ENCODE results near the gene NCK2. TPM values are rescaled to one million over a fixed set of nuclear protein-coding genes. Genes with fewer than 3 reads are reported as not detected.

The NCK2 gene
- total RNA-seq, 1 experiment from 2014 or later: 75.4 TPM

GRCh38 chr2:105813405-105813804 lies 68.7 kb downstream of the NCK2 start:
- DNase-seq (ENCODE audit: low spot score) (no peak), ATAC-seq (no peak)
- POLR2A ChIA-PET: no interaction called here
- TF ChIP-seq ZMAT4 (CRISPR knock-in tag; IDR thresholded peaks at IDR 0.05) (no peak), ZNF281 (CRISPR knock-in tag; IDR thresholded peaks at IDR 0.05) (no peak), CREB1 (CRISPR knock-in tag; IDR thresholded peaks at IDR 0.05) (no peak), ZSCAN18 (CRISPR knock-in tag; IDR thresholded peaks at IDR 0.05) (no peak), TEAD1 (CRISPR knock-in tag; IDR thresholded peaks at IDR 0.05) (no peak), GABPB1 (CRISPR knock-in tag; IDR thresholded peaks at IDR 0.05) (no peak), ZNF671 (CRISPR knock-in tag; IDR thresholded peaks at IDR 0.05) (no peak), ZNF317 (CRISPR knock-in tag; IDR thresholded peaks at IDR 0.05; ENCODE audit: borderline replicate concordance, low read depth) (no peak), FOXP4 (CRISPR knock-in tag; IDR thresholded peaks at IDR 0.05) (no peak), RORB (CRISPR knock-in tag; IDR thresholded peaks at IDR 0.05) (no peak), CBFB (CRISPR knock-in tag; IDR thresholded peaks at IDR 0.05; ENCODE audit: low read depth) (no peak), AR (CRISPR knock-in tag; IDR thresholded peaks at IDR 0.05) (no peak), ZNF121 (CRISPR knock-in tag; IDR thresholded peaks at IDR 0.05) (no peak), GTF2I (CRISPR knock-in tag; conservative IDR thresholded peaks at IDR 0.05) (no peak)
- no peaks in the 10 kb centered on the region for H3K27me3 Mint-ChIP-seq (ENCODE audit: low read depth)
- peaks cover 47% of the 10 kb centered on the region for H3K4me1 Mint-ChIP-seq
- no peak overlapping the region; the same call in 1 of the 2 replicates for H3K27ac Mint-ChIP-seq
- H3K9me3 Mint-ChIP-seq: no peaks in the 10 kb centered on the region
- peaks cover 18% of the 10 kb centered on the region for H3K36me3 Mint-ChIP-seq
- CTCF ChIA-PET: no interaction called here
- H3K4me3 Mint-ChIP-seq: no peak overlapping the region

- CTCF ChIA-PET: no interaction called here
- no peaks in the 10 kb centered on the region for H3K27me3 Mint-ChIP-seq (ENCODE audit: low read depth)
- H3K9me3 Mint-ChIP-seq: no peaks in the 10 kb centered on the region
- H3K4me3 Mint-ChIP-seq: no peak overlapping the region
- peaks cover 23% of the 10 kb centered on the region for H3K36me3 Mint-ChIP-seq
- POLR2A ChIA-PET: no interaction called here
- TF ChIP-seq CBFB (CRISPR knock-in tag; IDR thresholded peaks at IDR 0.05; ENCODE audit: low read depth): no peak
- TF ChIP-seq PRRX2 (CRISPR knock-in tag; IDR thresholded peaks at IDR 0.05): no peak
- no peak for TF ChIP-seq ZNF671 (CRISPR knock-in tag; IDR thresholded peaks at IDR 0.05)
- no peak for TF ChIP-seq ZNF423 (CRISPR knock-in tag; IDR thresholded peaks at IDR 0.05)
- no peak for TF ChIP-seq JAZF1 (CRISPR knock-in tag; IDR thresholded peaks at IDR 0.05)
- H3K4me1 Mint-ChIP-seq: peaks cover 41% of the 10 kb centered on the region
- no peak for DNase-seq (ENCODE audit: low spot score)
- ATAC-seq: no peak
- no peak overlapping the region for H3K27ac Mint-ChIP-seq
Observed at GRCh38 chr2:105814291-105814940, 69.7 kb downstream of the NCK2 start.

Data from WTC11 (cell line).